ENCODE data around the gene GABBR1. TPM values are rescaled to one million over a fixed set of nuclear protein-coding genes. Genes with fewer than 3 reads are reported as not detected.

Gene GABBR1
- total RNA-seq (2021; fragmentation: NEBNext Ultra II Directional; extraction: Animal tissue kit (Norgen Biotek cat#: 25700)), result 10 to 100 TPM; 13.5 to 17.9 (median 17.4) TPM
- long read RNA-seq, partial matches to known transcripts, result 0 of 3 reads
- long read RNA-seq, other reads (novel, unspliced or antisense), result 2 of 3 reads

- H3K9me3 Mint-ChIP-seq, result no peaks in the 10 kb centered on the region
- no peak for TF ChIP-seq CTCF (IDR thresholded peaks at IDR 0.05)
- H3K4me3 Mint-ChIP-seq, result peak within 1 kb of the TSS; percentile 93
- H3K27ac Mint-ChIP-seq, result peak within 1 kb of the TSS; percentile 67
- no peaks in the 10 kb centered on the region; the same call in 1 of the 2 replicates for H3K36me3 Mint-ChIP-seq (ENCODE audit: low read depth)
- H3K4me1 Mint-ChIP-seq (ENCODE audit: low read depth), result peaks cover 50% of the 10 kb centered on the region
- DNase-seq, result peak; percentile 79
- peaks cover 3% of the 10 kb centered on the region for H3K27me3 Mint-ChIP-seq (ENCODE audit: insufficient read depth)
Measured at GRCh38 chr6:29632789-29633533, at the start of gene GABBR1. TSS of gene GABBR1 (minus strand) at chr6:29633183. CDS start at chr6:29632385, 798 bp downstream.

GRCh38 chr6:29681811-29682210 is 48.8 kb upstream of the GABBR1 start:
- H3K9me3 Mint-ChIP-seq, result no peaks in the 10 kb centered on the region
- no peak overlapping the region for H3K4me3 Mint-ChIP-seq
- no peak for DNase-seq
- no peak for TF ChIP-seq CTCF (IDR thresholded peaks at IDR 0.05)
- H3K4me1 Mint-ChIP-seq (ENCODE audit: low read depth), result peaks cover 5% of the 10 kb centered on the region; the same call in 1 of the 2 replicates
- H3K36me3 Mint-ChIP-seq (ENCODE audit: low read depth), result no peaks in the 10 kb centered on the region
- H3K27ac Mint-ChIP-seq, result no peak overlapping the region
- H3K27me3 Mint-ChIP-seq (ENCODE audit: insufficient read depth), result peaks cover 2% of the 10 kb centered on the region

DNA sequence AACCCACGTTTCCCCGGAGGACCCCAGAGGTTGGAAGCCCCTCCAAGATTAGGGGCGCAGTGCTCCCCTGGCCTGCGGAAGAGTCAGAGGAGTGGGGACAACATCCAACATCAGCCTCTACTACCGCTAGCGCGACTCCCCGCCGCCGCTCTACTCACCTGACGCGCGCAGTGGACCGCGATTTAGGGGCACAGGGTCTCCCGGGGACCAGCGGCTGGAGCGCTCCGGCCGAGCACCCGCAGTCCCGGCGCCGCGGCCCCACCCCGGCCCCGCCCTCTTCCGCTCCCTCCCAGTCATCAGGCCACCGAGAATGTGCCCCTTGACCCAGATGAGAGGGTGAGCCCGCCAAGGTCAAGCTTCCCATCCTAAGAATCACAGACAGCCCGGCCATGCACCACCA is 47.9 kb upstream of the GABBR1 start, which contains the start of gene ZFP57:
ZFP57 (minus strand) TSS at position 249 of the 400 bp plus-strand sequence. CDS start 4,149 bp downstream, outside the sequence.
- H3K36me3 Mint-ChIP-seq (ENCODE audit: low read depth), result no peaks in the 10 kb centered on the region
- H3K4me1 Mint-ChIP-seq (ENCODE audit: low read depth), result peaks cover 9% of the 10 kb centered on the region; the same call in 1 of the 2 replicates
- H3K4me3 Mint-ChIP-seq, result no peak within 1 kb of the TSS

DNA sequence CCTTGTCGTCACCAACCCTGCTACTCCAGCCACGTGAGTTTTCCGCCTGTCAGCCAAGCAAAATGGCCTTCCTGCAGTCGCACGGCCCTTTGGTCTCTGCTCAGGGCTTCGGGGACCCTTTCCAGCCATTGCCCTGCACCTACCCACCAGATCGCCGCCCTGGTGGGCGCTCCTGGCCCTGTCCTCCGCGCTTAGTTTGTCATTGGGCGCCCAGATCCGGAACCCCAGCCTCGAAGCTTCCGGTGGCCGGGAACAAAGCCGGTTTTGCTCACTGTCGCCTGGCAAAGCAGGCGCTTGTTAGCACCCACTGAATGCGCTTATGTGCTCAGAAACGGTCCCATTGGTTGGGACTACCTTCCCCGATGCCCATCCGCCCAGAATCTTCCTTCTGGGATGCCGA is 47.4 kb upstream of the GABBR1 start:
- Mint-ChIP-seq H3K36me3 (ENCODE audit: low read depth) (no peaks in the 10 kb centered on the region), H3K4me1 (ENCODE audit: low read depth) (peaks cover 9% of the 10 kb centered on the region; the same call in 1 of the 2 replicates), H3K9me3 (no peaks in the 10 kb centered on the region), H3K4me3 (no peak overlapping the region), H3K27ac (no peak overlapping the region), H3K27me3 (ENCODE audit: insufficient read depth) (peaks cover 2% of the 10 kb centered on the region)
- DNase-seq, result no peak
- no peak for TF ChIP-seq CTCF (IDR thresholded peaks at IDR 0.05)

More for the DNA sequence above, 47.9 kb upstream of the GABBR1 start, which contains the start of gene ZFP57:
- Mint-ChIP-seq H3K9me3 (no peaks in the 10 kb centered on the region), H3K27ac (no peak within 1 kb of the TSS), H3K27me3 (ENCODE audit: insufficient read depth) (peaks cover 2% of the 10 kb centered on the region)
- no peak for DNase-seq
- TF ChIP-seq CTCF (IDR thresholded peaks at IDR 0.05), result no peak

DNA sequence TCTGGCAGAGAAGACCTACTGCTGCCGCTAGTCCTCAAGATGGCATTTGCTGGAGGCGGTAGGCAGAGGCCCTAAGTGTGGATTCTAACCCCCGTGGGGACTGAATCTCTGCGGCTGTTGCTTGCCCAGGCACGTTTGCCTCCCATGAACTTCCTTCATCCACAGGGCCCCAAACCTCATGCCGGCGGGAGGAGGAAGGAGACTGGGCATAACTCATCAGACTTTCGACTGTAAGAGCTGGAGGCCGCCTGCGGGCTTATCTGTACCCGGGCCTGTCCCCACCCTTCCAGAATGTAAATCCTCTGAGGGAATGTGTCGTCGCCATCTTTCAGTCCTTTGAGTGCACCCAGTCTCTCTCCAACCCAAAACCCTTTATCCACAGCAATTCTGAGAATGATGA is 47.0 kb upstream of the GABBR1 start:
- TF ChIP-seq CTCF (IDR thresholded peaks at IDR 0.05), result no peak
- H3K27ac Mint-ChIP-seq, result no peak overlapping the region
- DNase-seq, result no peak
- no peaks in the 10 kb centered on the region for H3K9me3 Mint-ChIP-seq
- peaks cover 1% of the 10 kb centered on the region for H3K27me3 Mint-ChIP-seq (ENCODE audit: insufficient read depth)
- peaks cover 9% of the 10 kb centered on the region; the same call in 1 of the 2 replicates for H3K4me1 Mint-ChIP-seq (ENCODE audit: low read depth)
- no peak overlapping the region for H3K4me3 Mint-ChIP-seq
- no peaks in the 10 kb centered on the region for H3K36me3 Mint-ChIP-seq (ENCODE audit: low read depth)

Measured in HFFc6 (cell line).